Neural crest cell (in vitro differentiated cells): ENCODE measurements around the gene TGM4. TPM values are rescaled to one million over a fixed set of nuclear protein-coding genes. Genes with fewer than 3 reads are reported as not detected.

Source experiments
- DNase-seq: peaks from one replicate; pipeline ENCODE4 v3.0.0; 2021; ENCODE audit warnings: low read depth, mixed read lengths, low spot score
- H3K27ac Mint-ChIP-seq: one replicate; pipeline ENCODE4 v1.8.0; 2021; ENCODE audit warnings: mild to moderate bottlenecking, mixed read lengths; ENCODE audit not compliant: unreplicated experiment
- H3K27me3 Mint-ChIP-seq: 2 replicates; pipeline ENCODE4 v1.8.0; 2021; ENCODE audit warnings: low read depth, mild to moderate bottlenecking, mixed read lengths
- H3K36me3 Mint-ChIP-seq: 2 replicates; pipeline ENCODE4 v1.8.0; 2021; ENCODE audit warnings: low read depth, mild to moderate bottlenecking, mixed read lengths
- H3K4me1 Mint-ChIP-seq: 2 replicates; pipeline ENCODE4 v1.8.0; 2021; ENCODE audit warnings: mixed read lengths
- H3K4me3 Mint-ChIP-seq: one replicate; pipeline ENCODE4 v1.8.0; 2021; ENCODE audit warnings: mild to moderate bottlenecking, mixed read lengths
- H3K9me3 Mint-ChIP-seq: 2 replicates; pipeline ENCODE4 v1.8.0; 2021; ENCODE audit warnings: mixed read lengths
- total RNA-seq: library from RNA; stranded (reverse); gene quantifications from 2 replicates; pipeline ENCODE4 v1.2.1, GENCODE V29; 2021
- TF ChIP-seq, protein P1 (sequence below): fragments of 200-600 bp; sonication (generic); conservative IDR thresholded peaks from 2 replicates; pipeline ENCODE4 v1.5.0; 2021; ENCODE audit warnings: antibody characterized with exemption, mild to moderate bottlenecking

TGM4 gene
- total RNA-seq, 1 donor from 2014 or later, result not detected

DNA sequence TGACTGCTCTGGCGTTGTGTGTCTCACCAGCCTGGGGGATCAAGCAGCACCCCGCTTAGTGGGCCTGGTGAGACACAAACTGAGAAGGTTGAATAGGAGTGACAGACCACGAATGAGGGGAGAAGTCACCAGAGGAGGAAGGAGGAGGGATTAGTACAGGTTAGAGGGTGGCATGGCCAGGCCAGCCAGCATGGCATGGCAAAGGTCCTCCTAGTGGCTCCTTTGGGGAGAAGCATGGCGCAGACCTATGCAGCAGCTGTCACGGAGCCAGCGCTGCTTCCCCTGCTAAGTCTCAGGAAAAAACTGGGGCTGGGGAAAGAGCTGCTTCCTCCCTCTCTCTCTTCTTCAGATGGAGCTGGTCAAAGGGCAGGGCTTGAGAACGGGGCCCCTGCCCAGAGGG is 53.0 kb downstream of the TGM4 start:
- no peaks in the 10 kb centered on the region for H3K9me3 Mint-ChIP-seq
- no peaks in the 10 kb centered on the region for H3K27me3 Mint-ChIP-seq
- TF ChIP-seq, protein P1, sequence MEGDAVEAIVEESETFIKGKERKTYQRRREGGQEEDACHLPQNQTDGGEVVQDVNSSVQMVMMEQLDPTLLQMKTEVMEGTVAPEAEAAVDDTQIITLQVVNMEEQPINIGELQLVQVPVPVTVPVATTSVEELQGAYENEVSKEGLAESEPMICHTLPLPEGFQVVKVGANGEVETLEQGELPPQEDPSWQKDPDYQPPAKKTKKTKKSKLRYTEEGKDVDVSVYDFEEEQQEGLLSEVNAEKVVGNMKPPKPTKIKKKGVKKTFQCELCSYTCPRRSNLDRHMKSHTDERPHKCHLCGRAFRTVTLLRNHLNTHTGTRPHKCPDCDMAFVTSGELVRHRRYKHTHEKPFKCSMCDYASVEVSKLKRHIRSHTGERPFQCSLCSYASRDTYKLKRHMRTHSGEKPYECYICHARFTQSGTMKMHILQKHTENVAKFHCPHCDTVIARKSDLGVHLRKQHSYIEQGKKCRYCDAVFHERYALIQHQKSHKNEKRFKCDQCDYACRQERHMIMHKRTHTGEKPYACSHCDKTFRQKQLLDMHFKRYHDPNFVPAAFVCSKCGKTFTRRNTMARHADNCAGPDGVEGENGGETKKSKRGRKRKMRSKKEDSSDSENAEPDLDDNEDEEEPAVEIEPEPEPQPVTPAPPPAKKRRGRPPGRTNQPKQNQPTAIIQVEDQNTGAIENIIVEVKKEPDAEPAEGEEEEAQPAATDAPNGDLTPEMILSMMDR, result no peak
- DNase-seq, result no peak
- peaks cover 10% of the 10 kb centered on the region for H3K4me1 Mint-ChIP-seq
- H3K4me3 Mint-ChIP-seq, result no peak overlapping the region
- H3K36me3 Mint-ChIP-seq, result peaks cover 9% of the 10 kb centered on the region
- H3K27ac Mint-ChIP-seq, result peak overlapping the region; percentile 78

- TF ChIP-seq, protein P1, result no peak
- Mint-ChIP-seq H3K4me1 (peaks cover 18% of the 10 kb centered on the region), H3K4me3 (no peak overlapping the region), H3K27ac (no peak overlapping the region), H3K27me3 (no peaks in the 10 kb centered on the region), H3K36me3 (peaks cover 13% of the 10 kb centered on the region), H3K9me3 (no peaks in the 10 kb centered on the region)
- DNase-seq, result no peak
Observed at GRCh38 chr3:44929782-44930181, 55.4 kb downstream of the TGM4 start.

DNA sequence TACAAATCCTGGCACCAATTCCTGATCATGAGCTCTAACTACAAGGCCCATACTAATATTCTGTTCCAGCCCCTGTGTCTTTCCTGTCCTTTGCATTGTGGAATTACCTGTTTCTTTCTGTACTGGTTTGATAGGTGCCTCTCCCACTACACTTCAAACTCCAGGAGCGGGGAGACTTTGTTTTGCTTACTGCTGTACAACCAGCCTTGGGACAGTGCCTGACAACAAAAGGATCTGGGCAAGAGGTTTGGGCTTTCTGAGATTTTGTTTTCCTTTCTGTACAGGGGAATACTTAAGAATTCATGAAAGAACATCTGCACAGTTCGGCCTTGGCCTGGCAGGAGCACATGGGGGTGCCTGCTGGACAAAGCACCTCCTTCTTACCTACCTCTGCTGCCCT is 56.5 kb downstream of the TGM4 start:
- no peaks in the 10 kb centered on the region for H3K27me3 Mint-ChIP-seq
- H3K4me1 Mint-ChIP-seq, result peaks cover 18% of the 10 kb centered on the region
- no peak for DNase-seq
- H3K27ac Mint-ChIP-seq, result peak overlapping the region; percentile 43
- no peak overlapping the region for H3K4me3 Mint-ChIP-seq
- TF ChIP-seq, protein P1, result no peak
- H3K9me3 Mint-ChIP-seq, result no peaks in the 10 kb centered on the region
- H3K36me3 Mint-ChIP-seq, result peaks cover 8% of the 10 kb centered on the region

DNA sequence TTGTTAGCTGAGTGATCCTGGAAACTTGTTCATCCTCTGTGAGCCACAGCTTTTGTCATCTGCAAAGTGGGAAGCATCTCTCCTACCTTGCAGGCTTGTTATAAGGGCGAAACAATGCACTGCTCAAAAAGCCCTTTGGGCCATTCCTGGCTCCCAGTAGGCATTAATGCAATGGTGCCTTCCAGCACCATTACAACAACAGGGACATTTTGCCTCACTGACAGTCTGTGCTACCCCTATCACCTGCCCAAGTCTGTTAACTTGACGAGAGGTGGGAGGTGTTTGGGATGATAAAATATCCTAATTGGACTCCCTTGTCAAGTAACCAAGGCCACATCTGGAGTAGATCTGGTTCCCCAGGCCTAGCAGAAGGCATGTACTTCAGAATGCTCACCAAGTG is 57.4 kb downstream of the TGM4 start:
- Mint-ChIP-seq H3K4me1 (peaks cover 18% of the 10 kb centered on the region), H3K4me3 (no peak overlapping the region), H3K27me3 (no peaks in the 10 kb centered on the region), H3K36me3 (peaks cover 11% of the 10 kb centered on the region), H3K9me3 (no peaks in the 10 kb centered on the region), H3K27ac (peak overlapping the region; percentile 67)
- TF ChIP-seq, protein P1, result no peak
- DNase-seq, result no peak

GRCh38 chr3:44932271-44932670 is 57.9 kb downstream of the TGM4 start:
- no peaks in the 10 kb centered on the region for H3K27me3 Mint-ChIP-seq
- peaks cover 18% of the 10 kb centered on the region for H3K4me1 Mint-ChIP-seq
- TF ChIP-seq, protein P1, result no peak
- peak overlapping the region; percentile 67 for H3K27ac Mint-ChIP-seq
- no peak for DNase-seq
- H3K9me3 Mint-ChIP-seq, result no peaks in the 10 kb centered on the region
- H3K36me3 Mint-ChIP-seq, result peaks cover 11% of the 10 kb centered on the region
- no peak overlapping the region for H3K4me3 Mint-ChIP-seq
